Stimulated activated naive CD8-positive, alpha-beta T cell treated with anti-CD3 and anti-CD28 coated beads, Interleukin-15, amount 100 ng/mL, for 72 hours (primary cell): Measurements from ENCODE around the gene CLEC3B.

Experiments
- ATAC-seq: fragments of 150-1000 bp; cut with Tn5 transposase; 2 replicates; pipeline ENCODE4 v1.10.0; 2021; ENCODE audit warnings: mild to moderate bottlenecking, moderate library complexity
- DNase-seq, 2 donors: peaks; one replicate each; pipeline ENCODE4 v3.0.0; 2021 to 2022
- H3K27ac Mint-ChIP-seq, 2 donors: one replicate each; pipeline ENCODE4 v1.8.0; 2022; ENCODE audit warnings: mild to moderate bottlenecking in 2 of 2, mixed read lengths in 2 of 2, moderate library complexity in 2 of 2
- H3K27me3 Mint-ChIP-seq: one replicate; pipeline ENCODE4 v1.8.0; 2022; ENCODE audit warnings: mixed read lengths
- H3K4me1 Mint-ChIP-seq: one replicate; pipeline ENCODE4 v1.8.0; 2022; ENCODE audit warnings: mild to moderate bottlenecking, mixed read lengths
- H3K4me3 Mint-ChIP-seq, 2 donors: one replicate each; pipeline ENCODE4 v1.8.0; 2022; ENCODE audit warnings: mild to moderate bottlenecking in 2 of 2, mixed read lengths in 2 of 2, moderate library complexity in 1 of 2
- H3K9me3 Mint-ChIP-seq, 2 donors: one replicate each; pipeline ENCODE4 v1.8.0; 2022; ENCODE audit warnings: mixed read lengths in 2 of 2

The CLEC3B gene

GRCh38 chr3:45020534-45020933 is 5.6 kb upstream of the CLEC3B start:
- H3K4me1 Mint-ChIP-seq = peaks cover 23% of the 10 kb centered on the region
- DNase-seq (no peak), ATAC-seq (peak; percentile 33)
- H3K27me3 Mint-ChIP-seq = no peaks in the 10 kb centered on the region
- H3K9me3 Mint-ChIP-seq = no peaks in the 10 kb centered on the region
- H3K27ac Mint-ChIP-seq = no peak overlapping the region
- H3K4me3 Mint-ChIP-seq = no peak overlapping the region

- ATAC-seq (no peak), DNase-seq (no peak)
- peaks cover 23% of the 10 kb centered on the region for H3K4me1 Mint-ChIP-seq
- no peak overlapping the region for H3K27ac Mint-ChIP-seq
- H3K9me3 Mint-ChIP-seq = no peaks in the 10 kb centered on the region
- H3K27me3 Mint-ChIP-seq = peaks cover 8% of the 10 kb centered on the region
- no peak overlapping the region for H3K4me3 Mint-ChIP-seq
Observed at GRCh38 chr3:45021524-45022297, 4.4 kb upstream of the CLEC3B start.

- DNase-seq = no peak
- no peak for ATAC-seq
- Mint-ChIP-seq H3K4me1 (peaks cover 20% of the 10 kb centered on the region), H3K27me3 (peaks cover 14% of the 10 kb centered on the region), H3K27ac (no peak overlapping the region), H3K4me3 (no peak overlapping the region), H3K9me3 (no peaks in the 10 kb centered on the region)
Observed at GRCh38 chr3:45023675-45024074, 2.4 kb upstream of the CLEC3B start.

GRCh38 chr3:45024542-45025255 is 1.4 kb upstream of the CLEC3B start:
- no peak for ATAC-seq
- Mint-ChIP-seq H3K9me3 (no peaks in the 10 kb centered on the region), H3K27ac (no peak overlapping the region), H3K4me3 (no peak overlapping the region), H3K4me1 (peaks cover 17% of the 10 kb centered on the region), H3K27me3 (peaks cover 14% of the 10 kb centered on the region)
- DNase-seq = no peak

- Mint-ChIP-seq H3K27me3 (peaks cover 14% of the 10 kb centered on the region), H3K9me3 (no peaks in the 10 kb centered on the region), H3K4me1 (no peaks in the 10 kb centered on the region), H3K27ac (peak overlapping the region in 1 of 2 donors; percentile 61), H3K4me3 (no peak overlapping the region)
- ATAC-seq (no peak), DNase-seq (no peak)
Observed at GRCh38 chr3:45026957-45027356, 854 bp downstream of the CLEC3B start.

- DNase-seq (no peak), ATAC-seq (no peak)
- H3K4me1 Mint-ChIP-seq = no peaks in the 10 kb centered on the region
- H3K4me3 Mint-ChIP-seq = no peak overlapping the region
- no peak overlapping the region for H3K27ac Mint-ChIP-seq
- no peaks in the 10 kb centered on the region for H3K9me3 Mint-ChIP-seq
- H3K27me3 Mint-ChIP-seq = peaks cover 14% of the 10 kb centered on the region
Observed at GRCh38 chr3:45027441-45027840, 1.3 kb downstream of the CLEC3B start.

- Mint-ChIP-seq H3K9me3 (no peaks in the 10 kb centered on the region), H3K27ac (peak overlapping the region in 1 of 2 donors; percentile 43), H3K27me3 (peaks cover 28% of the 10 kb centered on the region), H3K4me1 (no peaks in the 10 kb centered on the region), H3K4me3 (no peak overlapping the region)
- DNase-seq (no peak), ATAC-seq (no peak)
Observed at GRCh38 chr3:45029216-45029615, 3.1 kb downstream of the CLEC3B start.

- peaks cover 32% of the 10 kb centered on the region for H3K27me3 Mint-ChIP-seq
- no peak overlapping the region for H3K27ac Mint-ChIP-seq
- no peak overlapping the region for H3K4me3 Mint-ChIP-seq
Observed at GRCh38 chr3:45029661-45030060, 3.6 kb downstream of the CLEC3B start.

GRCh38 chr3:45031531-45031930 is 5.4 kb downstream of the CLEC3B start:
- ATAC-seq (no peak), DNase-seq (no peak)
- peaks cover 44% of the 10 kb centered on the region for H3K27me3 Mint-ChIP-seq
- no peak overlapping the region for H3K4me3 Mint-ChIP-seq
- peaks cover 21% of the 10 kb centered on the region for H3K4me1 Mint-ChIP-seq
- no peak overlapping the region for H3K27ac Mint-ChIP-seq
- H3K9me3 Mint-ChIP-seq = no peaks in the 10 kb centered on the region

More at GRCh38 chr3:45029661-45030060, 3.6 kb downstream of the CLEC3B start:
- DNase-seq (no peak), ATAC-seq (no peak)
- H3K9me3 Mint-ChIP-seq = no peaks in the 10 kb centered on the region
- H3K4me1 Mint-ChIP-seq = peaks cover 3% of the 10 kb centered on the region

- DNase-seq = no peak
- H3K4me1 Mint-ChIP-seq = peaks cover 23% of the 10 kb centered on the region
- no peak for ATAC-seq
- peaks cover 44% of the 10 kb centered on the region for H3K27me3 Mint-ChIP-seq
- H3K27ac Mint-ChIP-seq = no peak overlapping the region
- no peak overlapping the region for H3K4me3 Mint-ChIP-seq
- H3K9me3 Mint-ChIP-seq = no peaks in the 10 kb centered on the region
Observed at GRCh38 chr3:45032113-45032512, 6.0 kb downstream of the CLEC3B start.

GRCh38 chr3:45033791-45034190 is 7.7 kb downstream of the CLEC3B start:
- peaks cover 51% of the 10 kb centered on the region for H3K27me3 Mint-ChIP-seq
- no peak overlapping the region for H3K4me3 Mint-ChIP-seq
- peaks cover 27% of the 10 kb centered on the region for H3K4me1 Mint-ChIP-seq
- ATAC-seq = no peak
- H3K27ac Mint-ChIP-seq = no peak overlapping the region
- no peak for DNase-seq
- no peaks in the 10 kb centered on the region for H3K9me3 Mint-ChIP-seq

GRCh38 chr3:45034612-45035252 is 8.6 kb downstream of the CLEC3B start:
- H3K27me3 Mint-ChIP-seq = peaks cover 61% of the 10 kb centered on the region
- H3K9me3 Mint-ChIP-seq = no peaks in the 10 kb centered on the region
- H3K27ac Mint-ChIP-seq = no peak overlapping the region
- H3K4me3 Mint-ChIP-seq = peak overlapping the region in 1 of 2 donors; percentile 68
- peaks cover 27% of the 10 kb centered on the region for H3K4me1 Mint-ChIP-seq
- DNase-seq (peak; percentile 23 to 43), ATAC-seq (peak; percentile 69)

- Mint-ChIP-seq H3K27ac (no peak overlapping the region), H3K9me3 (no peaks in the 10 kb centered on the region), H3K27me3 (peaks cover 66% of the 10 kb centered on the region), H3K4me1 (peaks cover 34% of the 10 kb centered on the region), H3K4me3 (peak overlapping the region; percentile 65 to 80)
- ATAC-seq (no peak), DNase-seq (peak in 1 of 2 donors; percentile 23)
Observed at GRCh38 chr3:45035441-45036301, 9.6 kb downstream of the CLEC3B start.

GRCh38 chr3:45037720-45038455 is 11.8 kb downstream of the CLEC3B start:
- ATAC-seq = peak; percentile 88
- Mint-ChIP-seq H3K4me1 (peaks cover 46% of the 10 kb centered on the region), H3K4me3 (peak overlapping the region in 1 of 2 donors; percentile 61), H3K27ac (peak overlapping the region in 1 of 2 donors; percentile 44), H3K9me3 (no peaks in the 10 kb centered on the region), H3K27me3 (peaks cover 66% of the 10 kb centered on the region)
- peak; percentile 85 to 92 for DNase-seq
